HG02763 (cell line): Measurements from ENCODE around the gene MEIS2.

Source experiments
- ATAC-seq: cut with Tn5 transposase; IDR thresholded peaks from one replicate; pipeline ENCODE4 v1.9.1; 2021; ENCODE audit warnings: mild to moderate bottlenecking, moderate library complexity; ENCODE audit not compliant: unreplicated experiment

MEIS2 gene

GRCh38 chr15:37041836-37042235, 58.5 kb downstream of the MEIS2 start:
- no peak for ATAC-seq

GRCh38 chr15:37041042-37041441, 59.3 kb downstream of the MEIS2 start:
- no peak for ATAC-seq

- ATAC-seq = no peak
Observed at GRCh38 chr15:37040072-37040742, 60.1 kb downstream of the MEIS2 start.

GRCh38 chr15:37038716-37039106, 61.6 kb downstream of the MEIS2 start:
- no peak for ATAC-seq

GRCh38 chr15:37037850-37038715, 62.3 kb downstream of the MEIS2 start:
- ATAC-seq = no peak

- no peak for ATAC-seq
Observed at GRCh38 chr15:37037071-37037655, 63.2 kb downstream of the MEIS2 start.

GRCh38 chr15:37034835-37035748, 65.3 kb downstream of the MEIS2 start:
- ATAC-seq = no peak

GRCh38 chr15:37034392-37034791, 66.0 kb downstream of the MEIS2 start:
- ATAC-seq = no peak

- no peak for ATAC-seq
Observed at GRCh38 chr15:37032091-37032775, 68.1 kb downstream of the MEIS2 start.

- no peak for ATAC-seq
Observed at GRCh38 chr15:37031198-37031597, 69.2 kb downstream of the MEIS2 start.

- ATAC-seq = no peak
Observed at GRCh38 chr15:37028625-37029296, 71.6 kb downstream of the MEIS2 start.

- no peak for ATAC-seq
Observed at GRCh38 chr15:37020852-37021251, 79.5 kb downstream of the MEIS2 start.

GRCh38 chr15:37019479-37020433, 80.6 kb downstream of the MEIS2 start:
- no peak for ATAC-seq

- ATAC-seq = no peak
Observed at GRCh38 chr15:37017031-37017625, 83.2 kb downstream of the MEIS2 start.

- ATAC-seq = no peak
Observed at GRCh38 chr15:37016231-37016630, 84.1 kb downstream of the MEIS2 start.

GRCh38 chr15:37015451-37015850, 84.9 kb downstream of the MEIS2 start:
- no peak for ATAC-seq

GRCh38 chr15:37015035-37015434, 85.3 kb downstream of the MEIS2 start:
- no peak for ATAC-seq

GRCh38 chr15:37014566-37014965, 85.8 kb downstream of the MEIS2 start:
- no peak for ATAC-seq
